HUES64 (cell line): ENCODE data around the gene TLE4.

Experiments used
- H3K27ac ChIP-seq: 2 replicates; pipeline ENCODE4 v1.7.0; 2013; ENCODE audit warnings: low read depth, low read length, inconsistent platforms
- H3K27me3 ChIP-seq: 2 replicates; pipeline ENCODE4 v1.6.1; 2013; ENCODE audit warnings: mild to moderate bottlenecking, low read length; ENCODE audit not compliant: insufficient read depth
- H3K36me3 ChIP-seq: 2 replicates; pipeline ENCODE4 v1.6.1; 2013; ENCODE audit warnings: mild to moderate bottlenecking, low read length; ENCODE audit not compliant: insufficient read depth
- H3K4me1 ChIP-seq: 2 replicates; pipeline ENCODE4 v1.6.1; 2013; ENCODE audit warnings: mild to moderate bottlenecking, low read length, moderate library complexity; ENCODE audit not compliant: insufficient read depth
- H3K4me3 ChIP-seq: 2 replicates; pipeline ENCODE4 v1.5.1; 2013; ENCODE audit warnings: mild to moderate bottlenecking, low read length, moderate library complexity
- H3K9ac ChIP-seq: 2 replicates; pipeline ENCODE4 v1.6.1; 2013; ENCODE audit warnings: mild to moderate bottlenecking, low read depth, low read length
- H3K9me3 ChIP-seq: 2 replicates; pipeline ENCODE4 v1.6.1; 2013; ENCODE audit warnings: low read depth, low read length; ENCODE audit not compliant: insufficient read depth
- WGBS: fragments of 150-250, 120-280 bp; methylation state at CpG from one replicate; pipeline ENCODE4 v1.1.7; 2013; ENCODE audit warnings: missing lambda C conversion rate; 5-methylcytosine and 5-hydroxymethylcytosine counted together

TLE4 gene

GRCh38 chr9:79656169-79656568, 84.4 kb downstream of the TLE4 start:
- Histone ChIP-seq H3K4me3 (no peak overlapping the region), H3K27me3 (no peaks in the 10 kb centered on the region), H3K9ac (no peak overlapping the region), H3K36me3 (peaks cover 36% of the 10 kb centered on the region), H3K27ac (no peak overlapping the region), H3K9me3 (no peaks in the 10 kb centered on the region), H3K4me1 (peaks cover 32% of the 10 kb centered on the region)
- WGBS = 94% methylated on average over 4 of the region's 5 CpGs

- Histone ChIP-seq H3K9ac (no peak overlapping the region), H3K4me1 (peaks cover 33% of the 10 kb centered on the region), H3K36me3 (peaks cover 34% of the 10 kb centered on the region), H3K9me3 (no peaks in the 10 kb centered on the region), H3K27ac (no peak overlapping the region), H3K27me3 (no peaks in the 10 kb centered on the region), H3K4me3 (no peak overlapping the region)
- WGBS = no CpG with 5 or more reads among the region's 2 CpGs
Observed at GRCh38 chr9:79657891-79658290, 86.1 kb downstream of the TLE4 start.

GRCh38 chr9:79658926-79659325, 87.2 kb downstream of the TLE4 start:
- Histone ChIP-seq H3K9ac (no peak overlapping the region), H3K4me1 (peaks cover 41% of the 10 kb centered on the region), H3K36me3 (peaks cover 24% of the 10 kb centered on the region), H3K27ac (no peak overlapping the region), H3K27me3 (no peaks in the 10 kb centered on the region), H3K9me3 (no peaks in the 10 kb centered on the region), H3K4me3 (no peak overlapping the region)
- 93% methylated on average over 3 of the region's 3 CpGs for WGBS

- peaks cover 14% of the 10 kb centered on the region for H3K36me3 ChIP-seq
- peaks cover 58% of the 10 kb centered on the region for H3K4me1 ChIP-seq
- H3K9me3 ChIP-seq = no peaks in the 10 kb centered on the region
- H3K27me3 ChIP-seq = no peaks in the 10 kb centered on the region
- no peak overlapping the region for H3K9ac ChIP-seq
- 89% methylated on average over 7 of the region's 7 CpGs for WGBS
- H3K4me3 ChIP-seq = no peak overlapping the region
- H3K27ac ChIP-seq = no peak overlapping the region
Observed at GRCh38 chr9:79660615-79661014, 88.8 kb downstream of the TLE4 start.

GRCh38 chr9:79661279-79661678, 89.5 kb downstream of the TLE4 start:
- peaks cover 62% of the 10 kb centered on the region for H3K4me1 ChIP-seq
- no peaks in the 10 kb centered on the region for H3K27me3 ChIP-seq
- no peaks in the 10 kb centered on the region for H3K9me3 ChIP-seq
- peaks cover 11% of the 10 kb centered on the region for H3K36me3 ChIP-seq
- no peak overlapping the region for H3K9ac ChIP-seq
- H3K27ac ChIP-seq = no peak overlapping the region
- WGBS = 96% methylated on average over 2 of the region's 2 CpGs
- no peak overlapping the region for H3K4me3 ChIP-seq

GRCh38 chr9:79661886-79662536, 90.2 kb downstream of the TLE4 start:
- Histone ChIP-seq H3K27ac (peak overlapping the region; percentile 79), H3K9ac (peak overlapping the region; percentile 40; the same call in 1 of the 2 replicates), H3K9me3 (no peaks in the 10 kb centered on the region), H3K36me3 (peaks cover 9% of the 10 kb centered on the region; the same call in 1 of the 2 replicates), H3K4me1 (peaks cover 63% of the 10 kb centered on the region), H3K27me3 (no peaks in the 10 kb centered on the region), H3K4me3 (peak overlapping the region; percentile 2; the same call in 1 of the 2 replicates)
- WGBS = 72% methylated on average over 4 of the region's 5 CpGs

GRCh38 chr9:79662537-79662956, 90.8 kb downstream of the TLE4 start:
- Histone ChIP-seq H3K4me3 (peak overlapping the region; percentile 2; the same call in 1 of the 2 replicates), H3K36me3 (peaks cover 5% of the 10 kb centered on the region; the same call in 1 of the 2 replicates), H3K9me3 (no peaks in the 10 kb centered on the region), H3K9ac (peak overlapping the region; percentile 40), H3K27ac (peak overlapping the region; percentile 79), H3K27me3 (no peaks in the 10 kb centered on the region), H3K4me1 (peaks cover 67% of the 10 kb centered on the region)
- WGBS = 13% methylated on average over 6 of the region's 6 CpGs

- Histone ChIP-seq H3K4me1 (peaks cover 74% of the 10 kb centered on the region), H3K9me3 (no peaks in the 10 kb centered on the region), H3K4me3 (peak overlapping the region; percentile 8; the same call in 1 of the 2 replicates), H3K27me3 (no peaks in the 10 kb centered on the region), H3K36me3 (peaks cover 5% of the 10 kb centered on the region; the same call in 1 of the 2 replicates), H3K27ac (peak overlapping the region; percentile 63), H3K9ac (0 out of 2 replicates have a peak overlapping the region, but pooled peaks have one; percentile 39)
- WGBS = 54% methylated on average over 6 of the region's 6 CpGs
Observed at GRCh38 chr9:79663300-79663699, 91.5 kb downstream of the TLE4 start.

GRCh38 chr9:79663878-79664277, 92.1 kb downstream of the TLE4 start:
- Histone ChIP-seq H3K9me3 (no peaks in the 10 kb centered on the region), H3K27me3 (no peaks in the 10 kb centered on the region), H3K36me3 (peaks cover 5% of the 10 kb centered on the region; the same call in 1 of the 2 replicates), H3K9ac (no peak overlapping the region), H3K27ac (peak overlapping the region; percentile 63; the same call in 1 of the 2 replicates), H3K4me3 (no peak overlapping the region; the same call in 1 of the 2 replicates), H3K4me1 (peaks cover 80% of the 10 kb centered on the region)
- WGBS = 76% methylated on average over 13 of the region's 13 CpGs

- Histone ChIP-seq H3K9me3 (no peaks in the 10 kb centered on the region), H3K36me3 (peaks cover 5% of the 10 kb centered on the region; the same call in 1 of the 2 replicates), H3K27ac (0 out of 2 replicates have a peak overlapping the region, but pooled peaks have one; percentile 63), H3K9ac (no peak overlapping the region), H3K4me3 (no peak overlapping the region), H3K4me1 (peaks cover 85% of the 10 kb centered on the region), H3K27me3 (no peaks in the 10 kb centered on the region)
- 70% methylated on average over 5 of the region's 5 CpGs for WGBS
Observed at GRCh38 chr9:79664375-79664831, 92.6 kb downstream of the TLE4 start.

GRCh38 chr9:79665369-79665768, 93.6 kb downstream of the TLE4 start:
- Histone ChIP-seq H3K4me3 (no peak overlapping the region), H3K27ac (no peak overlapping the region), H3K4me1 (peaks cover 87% of the 10 kb centered on the region), H3K9me3 (no peaks in the 10 kb centered on the region), H3K9ac (no peak overlapping the region), H3K36me3 (peaks cover 5% of the 10 kb centered on the region; the same call in 1 of the 2 replicates), H3K27me3 (no peaks in the 10 kb centered on the region)
- 59% methylated on average over 7 of the region's 8 CpGs for WGBS
